C4-2B (cell line): ENCODE measurements around the gene TMF1.

Experiments
- ZFX ChIP-seq: fragments of 450-650 bp; IDR thresholded peaks from 2 replicates; pipeline ENCODE4 v1.6.1; 2017
- TF ChIP-seq, protein P1 (sequence below): fragments of 450-650 bp; conservative IDR thresholded peaks from 2 replicates; pipeline ENCODE4 v1.5.1; 2017; ENCODE audit warnings: mild to moderate bottlenecking

DNA sequence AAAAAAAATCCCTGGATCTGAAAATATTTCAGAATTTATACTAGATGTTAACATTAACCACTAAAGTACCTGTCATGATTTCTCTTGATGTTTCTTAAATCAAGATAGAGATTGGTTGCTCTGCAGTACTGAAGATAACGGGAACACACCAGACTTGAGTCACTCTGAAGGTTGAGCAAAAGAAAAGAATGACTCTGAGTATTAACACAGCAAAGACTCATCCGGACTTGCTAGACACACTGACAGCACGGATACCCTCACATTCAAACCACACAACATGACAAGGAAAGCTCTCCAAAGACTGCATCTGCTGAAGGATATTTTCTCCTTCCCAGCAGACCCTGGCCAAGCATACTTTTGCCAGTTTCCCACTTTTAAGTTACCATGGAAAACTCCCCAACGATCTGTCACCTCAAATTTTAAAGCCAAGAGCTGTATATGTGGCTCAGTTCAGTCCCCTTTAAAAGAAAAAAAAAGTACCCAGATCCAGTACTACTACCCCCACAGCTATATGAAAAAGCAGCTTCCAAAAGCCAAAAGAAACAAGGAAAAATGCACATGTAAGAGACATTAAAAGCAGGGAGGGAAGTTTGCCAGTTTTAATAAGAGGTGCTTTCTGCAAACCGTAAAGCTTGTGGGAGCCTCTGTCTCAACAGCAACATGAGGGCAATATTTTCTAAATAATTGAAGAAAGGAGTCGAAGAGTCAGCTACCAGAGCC is 46.9 kb downstream of the TMF1 start:
- TF ChIP-seq, protein P1, sequence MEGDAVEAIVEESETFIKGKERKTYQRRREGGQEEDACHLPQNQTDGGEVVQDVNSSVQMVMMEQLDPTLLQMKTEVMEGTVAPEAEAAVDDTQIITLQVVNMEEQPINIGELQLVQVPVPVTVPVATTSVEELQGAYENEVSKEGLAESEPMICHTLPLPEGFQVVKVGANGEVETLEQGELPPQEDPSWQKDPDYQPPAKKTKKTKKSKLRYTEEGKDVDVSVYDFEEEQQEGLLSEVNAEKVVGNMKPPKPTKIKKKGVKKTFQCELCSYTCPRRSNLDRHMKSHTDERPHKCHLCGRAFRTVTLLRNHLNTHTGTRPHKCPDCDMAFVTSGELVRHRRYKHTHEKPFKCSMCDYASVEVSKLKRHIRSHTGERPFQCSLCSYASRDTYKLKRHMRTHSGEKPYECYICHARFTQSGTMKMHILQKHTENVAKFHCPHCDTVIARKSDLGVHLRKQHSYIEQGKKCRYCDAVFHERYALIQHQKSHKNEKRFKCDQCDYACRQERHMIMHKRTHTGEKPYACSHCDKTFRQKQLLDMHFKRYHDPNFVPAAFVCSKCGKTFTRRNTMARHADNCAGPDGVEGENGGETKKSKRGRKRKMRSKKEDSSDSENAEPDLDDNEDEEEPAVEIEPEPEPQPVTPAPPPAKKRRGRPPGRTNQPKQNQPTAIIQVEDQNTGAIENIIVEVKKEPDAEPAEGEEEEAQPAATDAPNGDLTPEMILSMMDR = no peak
- no peak for TF ChIP-seq ZFX
